CD4-positive, alpha-beta T cell (primary cell): ENCODE results near the gene NRF1. TPM values are rescaled to one million over a fixed set of nuclear protein-coding genes. Genes with fewer than 3 reads are reported as not detected.

ENCODE experiments used
- ATAC-seq: fragments of 200-7000 bp; cut with Tn5 transposase; one replicate; pipeline ENCODE4 v1.10.0; 2022; ENCODE audit warnings: mild to moderate bottlenecking; ENCODE audit not compliant: poor library complexity
- CTCF ChIA-PET: fragments of 350-600 bp; sonication (Branson Sonifier 250); formaldehyde crosslinking; loops from one replicate; lab custom pipeline; 2021; ENCODE audit warnings: antibody characterized with exemption, inconsistent platforms; lab: Charles Lee
- POLR2A ChIA-PET: fragments of 350-600 bp; sonication (Branson Sonifier 250); formaldehyde crosslinking; loops from one replicate; lab custom pipeline; 2021; ENCODE audit warnings: antibody characterized with exemption, inconsistent platforms; lab: Charles Lee
- DNase-seq, 14 experiments: peaks; one replicate each; pipeline ENCODE4 v3.0.0-alpha.2; 2013 to 2020; ENCODE audit warnings: mixed read lengths in 2 of 14
- H3K27ac ChIP-seq, 2 donors: one replicate each; pipeline versions ENCODE4 v1.5.1 to v1.7.0; 2013; ENCODE audit warnings: low read length in 2 of 2, low read depth in 1 of 2, mild to moderate bottlenecking in 1 of 2
- H3K27me3 ChIP-seq, 2 experiments: 1 replicate in 1 of 2; 2 replicates in 1 of 2; pipeline versions ENCODE4 v1.6.1 to v1.7.0; 2013; ENCODE audit warnings: low read length in 2 of 2, control low read depth in 1 of 2, mild to moderate bottlenecking in 1 of 2, moderate library complexity in 1 of 2; ENCODE audit not compliant: insufficient read depth in 2 of 2, control insufficient read depth in 1 of 2
- H3K36me3 ChIP-seq: one replicate; pipeline ENCODE4 v1.6.1; 2013; ENCODE audit warnings: low read length, control low read depth; ENCODE audit not compliant: insufficient read depth
- H3K4me1 ChIP-seq: one replicate; pipeline ENCODE4 v1.6.1; 2013; ENCODE audit warnings: low read length, control low read depth; ENCODE audit not compliant: insufficient read depth
- H3K4me3 ChIP-seq: one replicate; pipeline ENCODE4 v1.5.1; 2013; ENCODE audit warnings: mild to moderate bottlenecking, low read length, moderate library complexity
- H3K9me3 ChIP-seq, 2 experiments: 1 replicate in 1 of 2; 2 replicates in 1 of 2; pipeline versions ENCODE4 v1.6.1 to v1.7.0; 2013; ENCODE audit warnings: low read length in 2 of 2, mild to moderate bottlenecking in 2 of 2, control low read depth in 1 of 2, moderate library complexity in 1 of 2; ENCODE audit not compliant: control insufficient read depth in 1 of 2, insufficient read depth in 1 of 2
- H3K27ac Mint-ChIP-seq: one replicate; pipeline ENCODE4 v1.8.0; 2020; ENCODE audit warnings: mixed read lengths
- H3K27me3 Mint-ChIP-seq: one replicate; pipeline ENCODE4 v1.8.0; 2021; ENCODE audit warnings: mixed read lengths
- H3K36me3 Mint-ChIP-seq: one replicate; pipeline ENCODE4 v1.8.0; 2021; ENCODE audit warnings: low read depth, mixed read lengths
- H3K4me1 Mint-ChIP-seq: one replicate; pipeline ENCODE4 v1.8.0; 2021; ENCODE audit warnings: low read depth, mixed read lengths
- H3K4me3 Mint-ChIP-seq: one replicate; pipeline ENCODE4 v1.8.0; 2020; ENCODE audit warnings: mild to moderate bottlenecking, mixed read lengths
- H3K9me3 Mint-ChIP-seq: one replicate; pipeline ENCODE4 v1.8.0; 2020; ENCODE audit warnings: mixed read lengths
- intact Hi-C, 2 experiments: fragments of 100-400 bp; cut with DNase I in 1 of 2; cut with micrococcal nuclease in 1 of 2; formaldehyde crosslinking; loops; one replicate each; pipeline versions ENCODE4 v1.15.1 to v1.9.0; 2023 to 2025; cut with DNase I, micrococcal nuclease
- total RNA-seq, 174 experiments: library from RNA in 2 of 174; stranded (reverse) in 2 of 174; gene quantifications; one replicate each; pipeline ENCODE4 v1.2.3 and lab custom pipeline; 2021 to 2026
- TF ChIP-seq, protein P1 (sequence below): fragments of 200-600 bp; IDR thresholded peaks from one replicate; pipeline ENCODE4 v1.8.0; 2022; ENCODE audit warnings: antibody characterized with exemption, mild to moderate bottlenecking

The NRF1 gene
- total RNA-seq, 2 experiments from 2014 or later = 35.4 to 36.1 TPM

DNA sequence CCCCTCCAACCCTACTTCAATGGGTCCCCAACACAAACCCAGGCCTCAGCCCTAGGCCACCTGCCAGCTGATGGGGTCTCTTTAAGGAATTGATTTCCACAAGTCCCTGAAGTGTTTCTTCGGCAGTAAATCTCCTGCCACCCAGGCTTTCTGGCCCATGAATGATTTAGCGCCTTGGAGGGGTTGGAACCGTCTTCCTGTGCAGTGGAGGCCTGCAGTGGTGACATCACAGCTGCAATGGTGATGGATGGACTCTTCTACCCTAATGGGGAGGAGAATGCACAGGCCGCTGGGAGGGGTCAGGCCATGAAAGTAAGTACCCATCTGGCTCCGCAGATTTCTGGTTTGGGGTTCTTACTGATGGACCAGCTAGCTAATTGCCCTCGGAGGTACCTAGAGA lies 177.5 kb downstream of the NRF1 start:
- Mint-ChIP-seq H3K36me3 (no peaks in the 10 kb centered on the region), H3K27me3 (peaks cover 58% of the 10 kb centered on the region), H3K9me3 (no peaks in the 10 kb centered on the region), H3K4me3 (no peak overlapping the region), H3K4me1 (peaks cover 22% of the 10 kb centered on the region), H3K27ac (no peak overlapping the region)
- Histone ChIP-seq H3K27ac (no peak overlapping the region), H3K4me1 (peaks cover 22% of the 10 kb centered on the region), H3K27me3 (peaks cover 36 to 47% of the 10 kb centered on the region in 2 experiments), H3K36me3 (no peaks in the 10 kb centered on the region), H3K4me3 (no peak overlapping the region), H3K9me3 (peaks cover 0 to 17% of the 10 kb centered on the region in 2 experiments)
- TF ChIP-seq, protein P1, sequence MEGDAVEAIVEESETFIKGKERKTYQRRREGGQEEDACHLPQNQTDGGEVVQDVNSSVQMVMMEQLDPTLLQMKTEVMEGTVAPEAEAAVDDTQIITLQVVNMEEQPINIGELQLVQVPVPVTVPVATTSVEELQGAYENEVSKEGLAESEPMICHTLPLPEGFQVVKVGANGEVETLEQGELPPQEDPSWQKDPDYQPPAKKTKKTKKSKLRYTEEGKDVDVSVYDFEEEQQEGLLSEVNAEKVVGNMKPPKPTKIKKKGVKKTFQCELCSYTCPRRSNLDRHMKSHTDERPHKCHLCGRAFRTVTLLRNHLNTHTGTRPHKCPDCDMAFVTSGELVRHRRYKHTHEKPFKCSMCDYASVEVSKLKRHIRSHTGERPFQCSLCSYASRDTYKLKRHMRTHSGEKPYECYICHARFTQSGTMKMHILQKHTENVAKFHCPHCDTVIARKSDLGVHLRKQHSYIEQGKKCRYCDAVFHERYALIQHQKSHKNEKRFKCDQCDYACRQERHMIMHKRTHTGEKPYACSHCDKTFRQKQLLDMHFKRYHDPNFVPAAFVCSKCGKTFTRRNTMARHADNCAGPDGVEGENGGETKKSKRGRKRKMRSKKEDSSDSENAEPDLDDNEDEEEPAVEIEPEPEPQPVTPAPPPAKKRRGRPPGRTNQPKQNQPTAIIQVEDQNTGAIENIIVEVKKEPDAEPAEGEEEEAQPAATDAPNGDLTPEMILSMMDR = no peak
- ChIA-PET CTCF (no interaction called here), POLR2A (no interaction called here)
- intact Hi-C loops = no loop called here
- ATAC-seq (no peak), DNase-seq (no peak)

- no peak overlapping the region for H3K27ac Mint-ChIP-seq
- Histone ChIP-seq H3K27me3 (peaks cover 30 to 40% of the 10 kb centered on the region in 2 experiments), H3K9me3 (peaks cover 0 to 11% of the 10 kb centered on the region in 2 experiments), H3K4me3 (no peak overlapping the region), H3K36me3 (no peaks in the 10 kb centered on the region), H3K4me1 (peaks cover 16% of the 10 kb centered on the region), H3K27ac (no peak overlapping the region)
- peaks cover 59% of the 10 kb centered on the region for H3K27me3 Mint-ChIP-seq
- peaks cover 20% of the 10 kb centered on the region for H3K4me1 Mint-ChIP-seq
- no peaks in the 10 kb centered on the region for H3K36me3 Mint-ChIP-seq
- ChIA-PET POLR2A (interaction anchor here (0.6 kb wide), 1 partner anchor 44 kb away, joined by 3 read pairs; no protein-coding TSS in a partner anchor), CTCF (interaction anchor here (0.5 kb wide), 2 partner anchors 129 to 221 kb away, joined by 3 to 4 read pairs; no protein-coding TSS in a partner anchor)
- no peak overlapping the region for H3K4me3 Mint-ChIP-seq
- DNase-seq (no peak), ATAC-seq (no peak)
- TF ChIP-seq, protein P1 = no peak
- intact Hi-C loops = no loop called here
- H3K9me3 Mint-ChIP-seq = no peaks in the 10 kb centered on the region
These were observed 178.1 kb downstream of the NRF1 start for GRCh38 chr7:129789652-129790051.

- no peaks in the 10 kb centered on the region for H3K36me3 ChIP-seq
- Mint-ChIP-seq H3K4me1 (peaks cover 16% of the 10 kb centered on the region), H3K9me3 (no peaks in the 10 kb centered on the region), H3K4me3 (no peak overlapping the region), H3K27ac (no peak overlapping the region), H3K27me3 (peaks cover 54% of the 10 kb centered on the region), H3K36me3 (no peaks in the 10 kb centered on the region)
- peaks cover 25 to 35% of the 10 kb centered on the region in 2 experiments for H3K27me3 ChIP-seq
- ATAC-seq = no peak
- ChIA-PET POLR2A (interaction anchor here (0.6 kb wide), 1 partner anchor 44 kb away, joined by 3 read pairs; no protein-coding TSS in a partner anchor), CTCF (interaction anchor here (0.5 to 0.7 kb wide), 3 partner anchors 34 to 628 kb away, joined by 3 to 4 read pairs (median 3); no protein-coding TSS in a partner anchor)
- intact Hi-C loops = no loop called here
- peaks cover 11% of the 10 kb centered on the region for H3K4me1 ChIP-seq
- DNase-seq = no peak
- no peak overlapping the region for H3K4me3 ChIP-seq
- no peak overlapping the region for H3K27ac ChIP-seq
- H3K9me3 ChIP-seq = peaks cover 0 to 6% of the 10 kb centered on the region in 2 experiments
- TF ChIP-seq, protein P1 = no peak
These were observed 178.6 kb downstream of the NRF1 start for GRCh38 chr7:129790136-129790535.
